ENCODE data around the gene SPDEF.

SPDEF gene

DNA sequence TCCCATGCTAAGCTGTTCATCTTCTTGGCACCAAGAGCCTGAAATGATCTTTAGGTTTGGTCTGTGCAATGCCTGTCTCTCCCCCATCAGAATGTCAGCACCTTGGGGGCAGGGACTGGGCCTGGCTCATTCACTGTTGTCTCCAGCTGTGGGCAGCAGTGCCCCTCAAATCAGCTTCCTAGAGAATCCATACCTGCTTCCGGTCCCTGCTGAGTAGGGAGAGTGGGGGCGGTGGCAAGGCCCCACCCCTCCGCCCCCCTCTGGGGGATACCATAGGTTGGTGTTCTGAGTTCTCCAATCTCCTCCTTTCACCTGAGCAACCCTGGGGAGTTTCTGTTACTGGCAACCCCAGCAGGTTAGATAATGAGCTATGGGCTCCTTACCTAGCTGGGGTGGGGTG lies 19.2 kb upstream of the SPDEF start:
- TF ChIP-seq, protein P1, sequence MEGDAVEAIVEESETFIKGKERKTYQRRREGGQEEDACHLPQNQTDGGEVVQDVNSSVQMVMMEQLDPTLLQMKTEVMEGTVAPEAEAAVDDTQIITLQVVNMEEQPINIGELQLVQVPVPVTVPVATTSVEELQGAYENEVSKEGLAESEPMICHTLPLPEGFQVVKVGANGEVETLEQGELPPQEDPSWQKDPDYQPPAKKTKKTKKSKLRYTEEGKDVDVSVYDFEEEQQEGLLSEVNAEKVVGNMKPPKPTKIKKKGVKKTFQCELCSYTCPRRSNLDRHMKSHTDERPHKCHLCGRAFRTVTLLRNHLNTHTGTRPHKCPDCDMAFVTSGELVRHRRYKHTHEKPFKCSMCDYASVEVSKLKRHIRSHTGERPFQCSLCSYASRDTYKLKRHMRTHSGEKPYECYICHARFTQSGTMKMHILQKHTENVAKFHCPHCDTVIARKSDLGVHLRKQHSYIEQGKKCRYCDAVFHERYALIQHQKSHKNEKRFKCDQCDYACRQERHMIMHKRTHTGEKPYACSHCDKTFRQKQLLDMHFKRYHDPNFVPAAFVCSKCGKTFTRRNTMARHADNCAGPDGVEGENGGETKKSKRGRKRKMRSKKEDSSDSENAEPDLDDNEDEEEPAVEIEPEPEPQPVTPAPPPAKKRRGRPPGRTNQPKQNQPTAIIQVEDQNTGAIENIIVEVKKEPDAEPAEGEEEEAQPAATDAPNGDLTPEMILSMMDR (IDR thresholded peaks at IDR 0.05), result no peak
- TF ChIP-seq ZFX (IDR thresholded peaks at IDR 0.05; ENCODE audit: borderline replicate concordance), result no peak
- H3K27ac ChIP-seq, result no peak overlapping the region

DNA sequence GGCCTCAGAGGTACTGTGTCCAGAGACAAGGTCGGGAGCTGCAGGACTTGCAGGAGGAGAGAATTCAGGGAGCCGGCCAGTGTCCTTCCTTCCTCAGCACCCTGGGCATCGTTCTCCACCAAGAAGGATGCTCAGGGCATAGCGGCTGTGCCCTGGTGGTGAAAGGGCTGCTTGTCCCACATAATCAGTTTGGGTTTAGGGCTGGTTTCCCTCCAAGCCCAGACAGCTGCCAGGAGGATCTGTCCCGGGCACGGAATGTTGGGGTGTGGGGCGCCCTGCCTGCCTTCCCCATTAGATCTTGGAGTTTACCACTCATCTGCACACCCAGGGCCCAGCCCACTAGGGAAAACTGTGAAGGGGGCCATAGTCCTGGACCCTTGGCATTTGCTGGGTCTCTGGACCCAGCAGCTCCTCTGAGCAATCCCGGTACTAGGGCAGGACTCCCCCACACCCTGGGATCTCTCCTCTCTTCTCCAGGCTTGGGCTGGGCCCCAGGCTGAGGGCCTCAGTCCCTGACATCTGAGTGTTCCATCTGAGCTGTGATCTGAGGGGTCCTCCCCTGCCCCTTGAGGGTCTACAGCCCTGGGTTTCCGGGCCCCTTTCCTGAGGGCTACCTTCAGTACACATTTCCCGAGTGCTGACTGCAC lies 18.6 kb upstream of the SPDEF start:
- H3K27ac ChIP-seq, result no peak overlapping the region
- TF ChIP-seq ZFX (IDR thresholded peaks at IDR 0.05; ENCODE audit: borderline replicate concordance), result no peak
- TF ChIP-seq, protein P1 (IDR thresholded peaks at IDR 0.05), result no peak

DNA sequence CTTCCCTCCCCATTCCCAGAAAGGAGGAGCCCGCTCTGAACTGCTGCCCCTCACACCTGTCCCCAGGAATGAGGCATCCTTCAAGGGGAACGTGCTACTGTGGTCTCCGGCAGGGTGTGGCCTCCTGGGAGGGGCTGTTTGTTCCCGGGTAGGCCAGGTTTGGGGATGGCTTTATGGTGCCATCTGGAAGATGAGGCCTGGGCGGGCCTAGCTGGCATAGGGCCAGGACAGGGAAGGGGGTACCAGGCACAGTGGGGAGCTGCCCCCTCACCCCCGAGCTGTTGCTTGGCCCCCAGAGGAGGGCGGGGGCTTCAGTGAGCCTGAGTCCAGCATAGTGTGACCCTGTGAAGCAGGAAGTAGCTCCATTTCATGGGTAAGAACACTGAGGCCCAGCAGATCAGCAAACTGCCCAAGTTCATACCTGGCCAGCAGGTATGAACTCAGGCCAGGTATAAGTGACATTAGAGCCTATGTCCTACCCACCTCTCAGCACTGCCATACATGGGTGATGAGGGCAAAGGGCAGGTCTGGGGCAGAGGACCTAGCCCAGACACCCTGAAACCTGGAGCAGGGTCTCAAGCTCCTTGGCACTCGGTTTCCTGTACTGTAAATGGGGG lies 17.5 kb upstream of the SPDEF start:
- H3K27ac ChIP-seq, result no peak overlapping the region
- TF ChIP-seq ZFX (IDR thresholded peaks at IDR 0.05; ENCODE audit: borderline replicate concordance), result no peak
- TF ChIP-seq, protein P1 (IDR thresholded peaks at IDR 0.05), result no peak

DNA sequence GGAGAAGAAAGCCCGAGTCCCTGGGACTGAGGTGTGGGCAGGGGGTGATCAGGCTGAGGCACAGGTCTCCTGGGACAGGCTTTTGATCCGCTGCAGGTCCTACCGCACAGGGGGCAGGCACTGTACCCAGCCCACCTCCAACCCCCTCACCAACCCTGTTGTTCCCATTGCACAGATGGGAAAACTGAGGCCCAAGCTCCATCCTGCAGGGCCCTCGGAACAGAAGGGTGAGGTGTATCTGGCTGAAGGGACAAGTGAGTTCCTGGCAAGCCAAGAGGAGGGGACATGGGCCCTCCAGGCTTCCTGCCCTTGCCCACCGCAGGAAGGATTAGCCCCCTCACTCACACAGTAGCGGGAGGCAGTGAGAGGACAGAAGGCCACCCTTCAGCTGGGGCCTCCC lies 16.5 kb upstream of the SPDEF start:
- no peak for TF ChIP-seq ZFX (IDR thresholded peaks at IDR 0.05; ENCODE audit: borderline replicate concordance)
- TF ChIP-seq, protein P1 (IDR thresholded peaks at IDR 0.05), result no peak

DNA sequence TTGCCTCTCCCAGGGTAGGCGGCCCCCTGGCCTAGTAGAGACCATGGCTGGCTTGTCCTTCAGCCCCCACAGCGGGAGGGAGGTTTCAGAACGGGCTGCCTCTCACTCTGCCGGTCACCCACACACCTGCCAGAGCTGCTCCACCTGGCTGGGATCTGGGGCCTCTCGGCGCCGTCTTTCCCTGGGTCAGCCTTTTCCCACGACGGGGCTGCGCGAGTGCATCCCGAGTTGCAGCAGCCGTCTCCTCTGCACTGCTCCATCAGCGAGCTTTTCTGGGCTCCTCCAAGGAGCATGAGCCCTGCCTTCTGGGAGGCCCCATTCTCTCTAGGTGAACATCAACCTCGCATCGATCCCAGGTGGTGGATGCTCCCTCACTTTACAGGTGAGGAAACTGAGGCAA lies 15.9 kb upstream of the SPDEF start:
- TF ChIP-seq ZFX (IDR thresholded peaks at IDR 0.05; ENCODE audit: borderline replicate concordance), result no peak
- TF ChIP-seq, protein P1 (IDR thresholded peaks at IDR 0.05), result no peak
- H3K27ac ChIP-seq, result no peak overlapping the region

More for the DNA sequence above, 16.5 kb upstream of the SPDEF start:
- H3K27ac ChIP-seq, result no peak overlapping the region

DNA sequence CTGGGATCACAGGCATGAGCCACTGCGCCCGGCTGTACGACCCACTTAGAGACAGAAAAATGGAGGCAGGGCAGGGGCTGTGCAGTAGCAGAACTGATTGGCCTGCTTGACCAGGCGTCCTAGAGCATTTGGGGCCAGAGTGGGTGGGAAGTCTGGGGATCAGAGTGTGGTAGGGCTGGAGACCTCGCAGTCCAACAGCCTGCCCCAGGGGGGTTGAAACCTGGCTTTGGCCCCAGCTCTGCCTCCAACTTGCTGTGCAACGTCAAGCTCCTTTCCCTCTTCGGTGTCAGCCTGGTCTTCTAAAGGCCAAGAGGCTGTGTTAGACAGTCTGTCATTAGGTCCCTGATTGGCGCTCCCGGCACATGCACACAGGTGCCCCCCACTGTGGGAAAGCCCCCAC lies 15.3 kb upstream of the SPDEF start:
- no peak overlapping the region for H3K27ac ChIP-seq
- TF ChIP-seq ZFX (IDR thresholded peaks at IDR 0.05; ENCODE audit: borderline replicate concordance), result no peak
- TF ChIP-seq, protein P1 (IDR thresholded peaks at IDR 0.05), result no peak

DNA sequence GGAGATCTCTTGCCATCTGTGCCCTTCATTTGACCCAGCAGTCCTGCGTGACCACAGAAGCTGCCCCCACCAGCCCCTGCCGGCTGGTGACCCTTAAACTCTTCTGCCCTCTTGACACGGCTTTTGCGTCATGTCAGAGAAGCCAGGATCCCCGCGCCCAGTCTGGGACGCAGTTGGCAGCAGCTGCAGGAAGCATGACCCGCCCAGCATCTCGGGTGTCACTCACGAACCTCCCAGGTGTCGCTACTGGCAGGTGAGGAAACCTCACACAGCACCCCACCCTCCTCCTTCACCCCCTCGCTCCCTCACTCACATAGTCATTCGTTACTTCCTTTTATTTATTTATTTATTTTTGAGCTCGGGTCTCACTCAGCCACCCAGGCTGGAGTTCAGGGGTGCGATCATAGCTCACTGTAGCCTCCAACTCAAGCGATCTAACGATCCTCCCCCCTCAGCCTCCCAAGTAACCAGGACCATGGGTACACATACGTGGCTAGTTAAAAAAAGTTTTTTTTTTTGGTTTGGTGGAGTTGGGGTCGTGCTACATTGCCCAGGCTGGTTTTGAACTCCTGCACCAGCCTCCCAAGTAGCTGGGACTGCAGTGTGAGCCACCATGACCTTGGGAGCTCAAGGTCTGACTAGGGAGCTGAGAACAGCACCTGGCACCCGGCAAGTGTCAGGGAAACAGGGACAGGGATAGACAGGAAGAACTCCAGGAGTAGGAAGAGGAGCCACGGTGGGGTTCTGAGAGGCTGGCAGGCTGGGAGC lies 14.1 kb upstream of the SPDEF start:
- no peak overlapping the region for H3K27ac ChIP-seq
- no peak for TF ChIP-seq ZFX (IDR thresholded peaks at IDR 0.05; ENCODE audit: borderline replicate concordance)
- TF ChIP-seq, protein P1 (IDR thresholded peaks at IDR 0.05), result no peak

All from 22Rv1 (cell line).